ENCODE data around the gene NRIP1. TPM values are rescaled to one million over a fixed set of nuclear protein-coding genes. Genes with fewer than 3 reads are reported as not detected.

Gene NRIP1
- total RNA-seq, 1 experiment from 2014 or later = 19.1 TPM

- no peak for ATAC-seq
- Histone ChIP-seq H3K4me1 (ENCODE audit: control insufficient read depth, insufficient read depth, low read length) (peaks cover under 1% of the 10 kb centered on the region; the same call in 1 of the 2 replicates), H3K9me3 (ENCODE audit: control insufficient read depth, insufficient read depth, low read depth, low read length) (no peaks in the 10 kb centered on the region), H3K27me3 (ENCODE audit: control insufficient read depth, insufficient read depth, low read length) (no peaks in the 10 kb centered on the region), H3K4me3 (ENCODE audit: low read depth in 2 of 2, low read length in 2 of 2) (no peak overlapping the region), H3K36me3 (ENCODE audit: control insufficient read depth, insufficient read depth, low read length) (no peaks in the 10 kb centered on the region), H3K27ac (ENCODE audit: low read length) (no peak overlapping the region)
- in situ Hi-C loops (cut with HindIII; ENCODE audit: low pct_unique_long_range_greater_than_20kb, low sequenced_read_pairs) = no loop called here
- POLR2A ChIA-PET = no interaction called here
- intact Hi-C loops (cut with micrococcal nuclease; ENCODE audit: unreplicated experiment) = no loop called here
- BruUV-seq (replicated peaks) = no TSS peak
- DNase-seq (ENCODE audit: low read depth, low spot score) = no peak
- TF ChIP-seq CTCF (IDR thresholded peaks at IDR 0.05) = no peak
- CTCF ChIA-PET = no interaction called here
These were observed 52.8 kb downstream of the NRIP1 start for GRCh38 chr21:15011967-15012366.

- no peak for ATAC-seq
- no peaks in the 10 kb centered on the region for H3K9me3 ChIP-seq (ENCODE audit: control insufficient read depth, insufficient read depth, low read depth, low read length)
- H3K27ac ChIP-seq (ENCODE audit: low read length) = no peak overlapping the region
- no peaks in the 10 kb centered on the region for H3K27me3 ChIP-seq (ENCODE audit: control insufficient read depth, insufficient read depth, low read length)
- peaks cover 5% of the 10 kb centered on the region; the same call in 1 of the 2 replicates for H3K4me1 ChIP-seq (ENCODE audit: control insufficient read depth, insufficient read depth, low read length)
- H3K4me3 ChIP-seq (ENCODE audit: low read depth in 2 of 2, low read length in 2 of 2) = no peak overlapping the region
- no peaks in the 10 kb centered on the region for H3K36me3 ChIP-seq (ENCODE audit: control insufficient read depth, insufficient read depth, low read length)
- in situ Hi-C loops (cut with HindIII; ENCODE audit: low pct_unique_long_range_greater_than_20kb, low sequenced_read_pairs) = no loop called here
- intact Hi-C loops (cut with micrococcal nuclease; ENCODE audit: unreplicated experiment) = no loop called here
- no TSS peak for BruUV-seq (replicated peaks)
- TF ChIP-seq TCF7L2 (IDR thresholded peaks at IDR 0.05; ENCODE audit: low read depth, low read length) (no peak), POLR2AphosphoS5 (IDR thresholded peaks at IDR 0.05; ENCODE audit: low read depth, low read length) (no peak), SIN3A (IDR thresholded peaks at IDR 0.05; ENCODE audit: borderline replicate concordance, insufficient read depth, low read depth, low read length) (no peak), CTCF (IDR thresholded peaks at IDR 0.05) (no peak), REST (IDR thresholded peaks at IDR 0.05; ENCODE audit: insufficient read depth in 1 of 2, low read depth in 2 of 2, low read length in 1 of 2) (no peak)
- no peak for DNase-seq (ENCODE audit: low read depth, low spot score)
- POLR2A ChIA-PET = no interaction called here
- CTCF ChIA-PET = no interaction called here
These were observed 54.2 kb downstream of the NRIP1 start for GRCh38 chr21:15010645-15011044.
